Loucy (cell line): ENCODE measurements around the gene PKN1.

Source experiments
- H2AFZ ChIP-seq: fragments of 200-600 bp; sonication (generic); 2 replicates; pipeline ENCODE4 v1.6.0; 2016; ENCODE audit warnings: antibody characterized with exemption, mild to moderate bottlenecking, low read length, moderate library complexity
- H3F3A ChIP-seq: fragments of 200-600 bp; 2 replicates; pipeline ENCODE4 v1.6.0; 2016; ENCODE audit warnings: antibody characterized with exemption, low read depth, mild to moderate bottlenecking
- H3K27me3 ChIP-seq: fragments of 200-600 bp; sonication (generic); 2 replicates; pipeline ENCODE4 v1.6.1; 2014; ENCODE audit warnings: low read length, mild to moderate bottlenecking; ENCODE audit not compliant: insufficient read depth, poor library complexity, severe bottlenecking
- H3K36me3 ChIP-seq: fragments of 200-600 bp; sonication (generic); 2 replicates; pipeline ENCODE4 v1.6.1; 2016; ENCODE audit warnings: low read length; ENCODE audit not compliant: insufficient read depth
- H3K4me1 ChIP-seq: fragments of 200-600 bp; sonication (generic); 2 replicates; pipeline ENCODE4 v1.5.1; 2014; ENCODE audit warnings: low read length, mild to moderate bottlenecking; ENCODE audit not compliant: insufficient read depth, poor library complexity, severe bottlenecking
- H3K4me2 ChIP-seq: fragments of 200-600 bp; sonication (generic); 2 replicates; pipeline ENCODE4 v1.6.0; 2014; ENCODE audit warnings: antibody characterized with exemption, low read length, low read depth, mild to moderate bottlenecking; ENCODE audit not compliant: poor library complexity, severe bottlenecking
- H3K4me3 ChIP-seq: fragments of 200-600 bp; sonication (generic); 2 replicates; pipeline ENCODE4 v1.5.1; 2014; ENCODE audit warnings: low read length, mild to moderate bottlenecking, mixed read lengths; ENCODE audit not compliant: poor library complexity, severe bottlenecking
- H3K79me2 ChIP-seq: fragments of 200-600 bp; sonication (generic); 2 replicates; pipeline ENCODE4 v1.6.1; 2014; ENCODE audit warnings: low read length; ENCODE audit not compliant: insufficient read depth
- H3K9ac ChIP-seq: fragments of 200-600 bp; sonication (generic); 2 replicates; pipeline ENCODE4 v1.6.0; 2014; ENCODE audit warnings: mild to moderate bottlenecking, low read depth, low read length, moderate library complexity; ENCODE audit not compliant: poor library complexity, severe bottlenecking
- H3K9me2 ChIP-seq: fragments of 200-600 bp; sonication (generic); replicated peaks from 2 replicates; pipeline ENCODE4 v1.6.1; 2016; ENCODE audit warnings: low read depth, low read length, mixed read lengths
- H3K9me3 ChIP-seq: fragments of 200-600 bp; sonication (generic); 2 replicates; pipeline ENCODE4 v1.6.1; 2014; ENCODE audit warnings: mild to moderate bottlenecking, antibody characterized with exemption, low read length, low read depth; ENCODE audit not compliant: insufficient read depth
- H4K20me1 ChIP-seq: fragments of 200-600 bp; sonication (generic); 2 replicates; pipeline ENCODE4 v1.6.0; 2014; ENCODE audit warnings: antibody characterized with exemption, low read length, mild to moderate bottlenecking; ENCODE audit not compliant: insufficient read depth, poor library complexity, severe bottlenecking
- CTCF ChIP-seq: fragments of 200-600 bp; sonication (generic); conservative IDR thresholded peaks from 2 replicates; pipeline ENCODE4 v1.5.1; 2014; ENCODE audit warnings: mild to moderate bottlenecking, antibody characterized with exemption, low read length
- EZH2phosphoT487 ChIP-seq: fragments of 200-600 bp; IDR thresholded peaks from 2 replicates; pipeline ENCODE4 v1.6.1; 2018; ENCODE audit warnings: antibody characterized with exemption, mild to moderate bottlenecking, moderate library complexity, borderline replicate concordance

The PKN1 gene

DNA sequence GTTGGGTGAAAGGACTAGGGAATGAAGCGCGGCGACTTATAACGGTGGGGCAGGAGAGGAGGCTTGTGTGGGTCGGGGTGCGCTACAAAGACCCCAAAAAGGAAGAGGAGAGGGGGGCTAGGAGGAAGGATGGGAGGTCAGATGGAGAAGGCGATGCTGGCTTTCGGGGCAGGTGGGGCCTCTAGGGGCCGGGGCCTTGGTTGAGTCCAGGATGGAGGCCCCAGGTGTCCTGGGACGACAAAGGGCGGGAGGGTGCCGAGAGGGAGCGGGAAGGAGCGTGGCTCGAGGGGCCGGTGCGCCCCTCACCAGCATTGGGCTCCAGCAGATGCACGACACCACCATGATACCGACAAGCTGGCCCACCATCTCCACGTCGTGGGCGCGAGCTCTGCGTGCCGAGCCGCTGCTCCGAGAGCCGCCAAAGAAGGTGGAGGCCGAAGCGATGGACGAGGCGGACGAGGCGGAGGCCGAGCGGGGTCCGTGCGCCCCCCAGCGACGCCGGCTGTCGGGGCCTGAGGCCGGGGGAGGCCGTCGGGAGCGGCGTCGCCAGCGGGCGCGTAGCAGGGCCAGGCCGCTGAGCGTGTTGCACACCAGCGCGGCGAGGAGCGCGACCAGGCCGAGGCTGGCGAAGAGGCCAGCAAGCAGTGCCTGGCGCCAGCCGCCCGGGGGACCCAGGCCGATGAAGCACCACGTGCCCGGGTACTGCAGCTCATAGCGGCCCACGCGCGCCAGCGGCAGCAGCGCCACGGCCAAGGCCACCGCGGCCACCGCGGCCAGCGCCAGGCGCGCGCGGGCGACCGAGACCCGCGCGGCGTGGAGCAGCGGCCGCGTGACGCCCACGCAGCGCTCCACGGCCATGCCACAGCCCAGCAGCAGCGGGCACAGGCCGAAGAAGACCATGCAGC, 40.2 kb downstream of the PKN1 start:
- H4K20me1 ChIP-seq, result no peaks in the 10 kb centered on the region

DNA sequence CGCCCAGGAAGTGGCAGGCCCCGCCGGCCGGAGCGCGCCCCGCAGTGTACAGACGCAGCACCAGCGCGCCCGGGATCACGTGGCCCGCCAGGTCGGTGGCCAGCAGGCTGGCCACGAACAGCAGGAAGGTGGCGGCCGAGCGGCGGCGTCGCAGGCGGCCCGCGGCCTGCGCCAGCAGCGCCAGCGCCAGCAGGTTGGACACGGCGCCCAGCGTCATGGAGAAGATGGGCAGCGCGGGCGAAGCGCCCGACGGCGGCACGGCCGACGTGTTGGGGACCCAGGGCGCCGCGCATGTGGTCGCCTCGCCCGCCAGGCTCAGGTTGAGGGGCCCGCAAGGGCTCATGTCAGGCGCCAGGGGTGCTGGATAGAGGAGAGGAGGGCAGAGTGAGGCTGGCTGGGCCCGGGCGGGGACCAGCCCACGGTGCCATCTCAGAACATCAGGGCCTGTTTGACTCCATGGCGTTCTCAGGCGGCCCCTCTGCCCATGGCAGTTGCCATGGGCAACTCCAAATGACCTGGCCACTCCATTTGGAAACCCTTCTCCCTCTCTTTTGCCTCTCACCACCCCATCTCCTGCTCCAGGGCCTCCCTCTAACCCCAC, 41.0 kb downstream of the PKN1 start:
- TF ChIP-seq CTCF (no peak), EZH2phosphoT487 (no peak)
- Histone ChIP-seq H3K79me2 (no peaks in the 10 kb centered on the region), H3K4me2 (no peak overlapping the region), H4K20me1 (no peaks in the 10 kb centered on the region), H3K36me3 (peaks cover 15% of the 10 kb centered on the region; the same call in 1 of the 2 replicates), H3F3A (no peaks in the 10 kb centered on the region), H3K4me1 (peaks cover 10% of the 10 kb centered on the region), H3K9me2 (no peaks in the 10 kb centered on the region), H3K4me3 (no peak overlapping the region), H3K27me3 (no peaks in the 10 kb centered on the region), H3K9me3 (no peaks in the 10 kb centered on the region), H2AFZ (no peak overlapping the region), H3K9ac (no peak overlapping the region)

More for the DNA sequence above, 40.2 kb downstream of the PKN1 start:
- Histone ChIP-seq H3K4me1 (peaks cover 10% of the 10 kb centered on the region), H3F3A (no peaks in the 10 kb centered on the region), H3K9me2 (no peaks in the 10 kb centered on the region), H3K4me2 (no peak overlapping the region), H3K9me3 (no peaks in the 10 kb centered on the region), H2AFZ (no peak overlapping the region), H3K9ac (no peak overlapping the region), H3K27me3 (no peaks in the 10 kb centered on the region), H3K36me3 (peaks cover 20% of the 10 kb centered on the region; the same call in 1 of the 2 replicates), H3K4me3 (no peak overlapping the region), H3K79me2 (no peaks in the 10 kb centered on the region)
- TF ChIP-seq CTCF (no peak), EZH2phosphoT487 (no peak)

- Histone ChIP-seq H3F3A (no peaks in the 10 kb centered on the region), H3K4me3 (no peak overlapping the region), H3K36me3 (peaks cover 8% of the 10 kb centered on the region; the same call in 1 of the 2 replicates), H3K27me3 (no peaks in the 10 kb centered on the region), H3K9ac (peak overlapping the region; percentile 22), H3K9me3 (no peaks in the 10 kb centered on the region), H3K4me1 (peaks cover 12% of the 10 kb centered on the region), H3K79me2 (no peaks in the 10 kb centered on the region), H3K4me2 (peak overlapping the region; percentile 19), H4K20me1 (no peaks in the 10 kb centered on the region), H2AFZ (no peak overlapping the region), H3K9me2 (no peaks in the 10 kb centered on the region)
- TF ChIP-seq EZH2phosphoT487 (no peak), CTCF (no peak)
Measured at GRCh38 chr19:14474827-14475226, 41.7 kb downstream of the PKN1 start.
